CD8-positive, alpha-beta memory T cell (primary cell): Measurements from ENCODE around the gene BCL2L13. TPM values are rescaled to one million over a fixed set of nuclear protein-coding genes. Genes with fewer than 3 reads are reported as not detected.

Experiments
- CTCF ChIA-PET: fragments of 350-600 bp; sonication (Branson Sonifier 250); formaldehyde crosslinking; loops from one replicate; lab custom pipeline; 2021; ENCODE audit warnings: antibody characterized with exemption; lab: Charles Lee
- POLR2A ChIA-PET: fragments of 350-600 bp; sonication (Branson Sonifier 250); formaldehyde crosslinking; loops from one replicate; lab custom pipeline; 2021; ENCODE audit warnings: antibody characterized with exemption; lab: Charles Lee
- DNase-seq, 5 donors: peaks; one replicate each; pipeline versions ENCODE4 v3.0.0 to v3.0.0-alpha.2; 2020 to 2022; ENCODE audit warnings: mixed read lengths in 1 of 5
- H3K27ac ChIP-seq: one replicate; pipeline ENCODE4 v1.7.0; 2013; ENCODE audit warnings: low read depth, mild to moderate bottlenecking, low read length, moderate library complexity
- H3K27me3 ChIP-seq: 2 replicates; pipeline ENCODE4 v1.7.0; 2013; ENCODE audit warnings: low read length, mild to moderate bottlenecking; ENCODE audit not compliant: insufficient read depth, poor library complexity, severe bottlenecking
- H3K36me3 ChIP-seq: 2 replicates; pipeline ENCODE4 v1.7.0; 2013; ENCODE audit warnings: mild to moderate bottlenecking, low read length, moderate library complexity; ENCODE audit not compliant: insufficient read depth
- H3K4me1 ChIP-seq: 2 replicates; pipeline ENCODE4 v1.7.0; 2013; ENCODE audit warnings: mild to moderate bottlenecking, low read length, moderate library complexity; ENCODE audit not compliant: insufficient read depth
- H3K4me3 ChIP-seq: 2 replicates; pipeline ENCODE4 v1.7.0; 2013; ENCODE audit warnings: mild to moderate bottlenecking, low read length
- H3K9me3 ChIP-seq: 2 replicates; pipeline ENCODE4 v1.7.0; 2013; ENCODE audit warnings: mild to moderate bottlenecking, low read length
- H3K27ac Mint-ChIP-seq, 8 donors: one replicate each; pipeline ENCODE4 v1.8.0; 2020 to 2021; ENCODE audit warnings: mixed read lengths in 8 of 8, mild to moderate bottlenecking in 6 of 8, inconsistent platforms in 3 of 8, moderate library complexity in 3 of 8
- H3K27me3 Mint-ChIP-seq, 2 donors: one replicate each; pipeline ENCODE4 v1.8.0; 2020 to 2021; ENCODE audit warnings: mixed read lengths in 2 of 2, mild to moderate bottlenecking in 1 of 2, moderate library complexity in 1 of 2
- H3K36me3 Mint-ChIP-seq, 3 donors: one replicate each; pipeline ENCODE4 v1.8.0; 2020 to 2021; ENCODE audit warnings: mixed read lengths in 3 of 3, inconsistent platforms in 1 of 3, mild to moderate bottlenecking in 1 of 3
- H3K4me1 Mint-ChIP-seq, 3 donors: one replicate each; pipeline ENCODE4 v1.8.0; 2020 to 2021; ENCODE audit warnings: mixed read lengths in 3 of 3, inconsistent platforms in 1 of 3, mild to moderate bottlenecking in 1 of 3
- H3K4me3 Mint-ChIP-seq, 7 donors: one replicate each; pipeline ENCODE4 v1.8.0; 2020 to 2021; ENCODE audit warnings: mixed read lengths in 7 of 7, mild to moderate bottlenecking in 6 of 7, moderate library complexity in 4 of 7, inconsistent platforms in 2 of 7
- H3K9me3 Mint-ChIP-seq, 5 donors: one replicate each; pipeline ENCODE4 v1.8.0; 2020 to 2022; ENCODE audit warnings: mixed read lengths in 5 of 5, mild to moderate bottlenecking in 3 of 5, moderate library complexity in 2 of 5, inconsistent platforms in 1 of 5
- polyA plus RNA-seq: library from polyadenylated mRNA; unstranded; fragments of 300-500 nt; fragmentation: Illumina TruSeq; gene quantifications from one replicate; pipeline ENCODE4 v1.2.3, GENCODE V29; 2021
- total RNA-seq, 2 experiments: library from RNA; stranded (reverse); gene quantifications; one replicate each; pipeline ENCODE4 v1.2.3, GENCODE V29; 2021

The BCL2L13 gene
- total and polyA plus RNA-seq, 3 experiments from 2014 or later = 39.8 to 41.1 (median 40.1) TPM

DNA sequence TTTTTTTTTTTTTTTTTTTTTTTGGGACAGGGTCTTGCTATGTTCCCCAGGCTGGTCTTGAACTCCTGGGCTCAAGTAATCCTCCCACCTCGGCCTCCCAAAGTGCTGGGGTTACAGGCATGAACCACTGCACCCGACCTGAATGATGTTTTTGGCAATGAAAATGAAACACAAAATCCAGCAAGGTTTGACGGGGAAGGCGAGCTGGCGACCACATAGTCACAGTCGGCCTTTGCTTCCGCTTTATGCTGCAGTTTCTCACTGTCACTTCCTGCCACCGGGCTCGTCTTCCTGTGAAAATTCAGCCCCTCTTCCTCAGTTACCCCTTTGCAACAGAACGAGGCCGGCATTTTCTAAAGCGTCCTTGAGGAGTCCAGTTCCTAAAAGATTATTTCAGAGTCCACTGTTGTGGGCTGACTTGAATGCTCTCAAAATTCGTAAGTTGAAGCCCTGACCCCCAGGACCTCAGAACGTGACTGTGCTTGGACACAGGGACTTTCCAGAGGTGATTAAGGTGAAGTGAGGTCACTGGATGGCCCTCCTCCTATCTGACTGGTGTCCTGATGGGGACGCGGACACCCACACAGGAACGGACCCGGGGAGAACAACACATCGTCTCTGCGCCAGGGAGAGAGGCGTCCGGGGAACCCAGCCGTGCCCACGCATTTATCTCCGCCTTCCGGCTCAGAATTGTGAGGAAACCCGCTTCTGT is 138.6 kb downstream of the BCL2L13 start:
- ChIA-PET CTCF (interaction anchor here (1.0 to 6.5 kb wide), 4 partner anchors 8 to 300 kb away, joined by 3 to 54 read pairs (median 22); no protein-coding TSS in a partner anchor), POLR2A (interaction anchor here (1.0 to 1.5 kb wide), 2 partner anchors 9 to 35 kb away, joined by 4 to 10 read pairs; no protein-coding TSS in a partner anchor)
- H3K4me3 Mint-ChIP-seq = peak overlapping the region; percentile 95 to 99 (median 97)
- H3K4me3 ChIP-seq = peak overlapping the region; percentile 99
- peaks cover 0 to 17% (median 1%) of the 10 kb centered on the region in 3 donors for H3K36me3 Mint-ChIP-seq
- peak overlapping the region; percentile 99 for H3K27ac ChIP-seq
- DNase-seq = peak; percentile 63 to 84 (median 80)
- peaks cover 73 to 89% (median 82%) of the 10 kb centered on the region in 3 donors for H3K4me1 Mint-ChIP-seq
- H3K27me3 ChIP-seq = no peaks in the 10 kb centered on the region
- peaks cover 87% of the 10 kb centered on the region for H3K4me1 ChIP-seq
- H3K9me3 ChIP-seq = no peaks in the 10 kb centered on the region
- H3K36me3 ChIP-seq = no peaks in the 10 kb centered on the region
- H3K27ac Mint-ChIP-seq = peak overlapping the region; percentile 97 to 100 (median 99)
- peaks cover 0 to 1% of the 10 kb centered on the region in 2 donors for H3K27me3 Mint-ChIP-seq
- H3K9me3 Mint-ChIP-seq = no peaks in the 10 kb centered on the region

DNA sequence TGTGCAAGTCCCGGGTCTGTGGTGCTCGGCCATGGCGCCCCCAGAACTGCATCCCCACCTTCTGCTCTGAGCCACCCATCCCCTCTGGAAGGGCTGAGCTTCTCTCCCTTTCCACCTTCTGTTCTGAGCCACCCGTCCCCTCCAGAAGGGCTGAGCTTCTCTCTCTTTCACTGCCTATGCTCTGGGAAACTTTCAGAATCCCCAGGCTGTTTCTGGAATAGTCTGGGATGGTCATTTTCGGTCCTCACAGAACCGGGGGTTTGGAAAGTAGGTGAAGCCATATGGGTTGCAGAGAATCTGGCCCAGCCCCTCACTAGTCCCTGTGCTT is 139.1 kb downstream of the BCL2L13 start:
- Histone ChIP-seq H3K27me3 (no peaks in the 10 kb centered on the region), H3K9me3 (no peaks in the 10 kb centered on the region), H3K27ac (peak overlapping the region; percentile 99), H3K4me1 (peaks cover 82% of the 10 kb centered on the region), H3K36me3 (no peaks in the 10 kb centered on the region), H3K4me3 (peak overlapping the region; percentile 99)
- peak overlapping the region; percentile 95 to 99 (median 97) for H3K4me3 Mint-ChIP-seq
- H3K27me3 Mint-ChIP-seq = peaks cover 0 to 1% of the 10 kb centered on the region in 2 donors
- DNase-seq = no peak
- CTCF ChIA-PET = interaction anchor here (5.8 kb wide), 1 partner anchor 34 kb away, joined by 54 read pairs; no protein-coding TSS in a partner anchor
- no peaks in the 10 kb centered on the region for H3K9me3 Mint-ChIP-seq
- peaks cover 0 to 15% (median 1%) of the 10 kb centered on the region in 3 donors for H3K36me3 Mint-ChIP-seq
- peaks cover 72 to 89% (median 77%) of the 10 kb centered on the region in 3 donors for H3K4me1 Mint-ChIP-seq
- peak overlapping the region; percentile 97 to 100 (median 99) for H3K27ac Mint-ChIP-seq
- POLR2A ChIA-PET = interaction anchor here (1.5 kb wide), 1 partner anchor 8 kb away, joined by 10 read pairs; no protein-coding TSS in a partner anchor

DNA sequence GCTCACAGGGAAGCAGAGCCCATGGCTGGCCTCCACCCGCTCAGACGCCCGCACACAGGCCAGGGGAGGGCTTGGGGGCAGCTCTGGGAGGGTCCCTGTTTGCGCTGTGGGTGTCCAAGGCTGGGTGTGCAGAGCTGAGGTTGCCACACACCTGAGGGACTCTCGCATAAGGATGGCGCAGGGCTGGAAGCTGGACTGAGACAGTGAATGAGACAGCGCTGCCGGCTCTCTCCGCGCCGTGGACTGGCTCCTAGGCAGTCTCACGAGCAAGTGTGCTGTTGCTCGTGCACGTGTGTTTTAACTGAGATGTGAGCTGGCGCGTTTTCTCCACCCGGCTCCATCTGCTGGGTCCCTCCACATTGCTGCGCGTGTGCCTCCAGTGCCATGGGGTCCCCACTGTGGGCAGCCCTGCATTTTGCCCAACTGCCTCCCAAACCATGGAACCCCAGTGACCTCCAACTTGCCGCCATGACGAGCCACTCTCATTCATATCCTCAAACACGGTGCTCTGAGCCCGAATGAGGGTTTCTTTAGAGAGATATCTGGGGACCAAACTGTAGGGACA is 139.9 kb downstream of the BCL2L13 start:
- POLR2A ChIA-PET = no interaction called here
- H3K27ac Mint-ChIP-seq = peak overlapping the region; percentile 77 to 100 (median 98)

DNA sequence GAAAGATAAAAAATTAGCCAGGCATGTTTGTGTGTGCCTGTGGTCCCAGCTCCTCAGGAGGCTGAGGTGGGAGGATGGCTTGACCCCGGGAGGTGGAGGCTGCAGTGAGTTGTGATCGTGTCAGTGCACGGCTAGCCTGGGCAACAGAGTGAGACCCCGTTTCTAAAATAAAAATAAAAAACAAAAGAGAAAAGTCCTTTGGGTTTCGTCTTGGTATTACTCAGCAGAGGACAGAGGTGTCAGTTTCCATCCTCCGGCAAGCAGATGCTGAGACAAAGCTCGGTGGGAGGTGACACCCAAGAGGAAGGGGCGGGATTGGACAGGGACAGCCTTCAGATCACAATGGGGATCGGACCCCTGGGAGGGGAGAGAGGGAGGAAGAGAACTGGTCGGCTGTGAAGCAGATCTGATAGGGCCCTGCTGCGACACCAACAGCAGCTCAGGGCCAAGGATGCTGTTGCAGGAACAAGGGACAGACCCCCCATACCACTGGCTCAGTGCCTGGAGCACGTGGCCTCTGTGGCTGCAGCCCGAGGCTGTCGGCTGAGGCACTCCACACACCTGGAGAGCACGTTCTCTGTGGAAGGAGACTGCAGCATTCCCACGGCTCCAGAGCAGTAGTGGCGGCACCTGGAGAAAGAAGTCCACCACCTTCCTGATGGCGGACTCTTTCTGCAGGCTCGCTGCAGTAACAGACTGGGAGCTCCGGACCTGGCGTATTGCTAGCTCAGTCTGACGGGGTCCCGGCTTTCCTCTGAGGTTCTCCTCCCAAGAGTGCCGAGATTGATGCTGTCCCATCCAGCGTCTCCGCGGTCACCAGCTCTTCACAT is 140.9 kb downstream of the BCL2L13 start:
- ChIA-PET CTCF (interaction anchor here (0.7 to 5.8 kb wide), 4 partner anchors 27 to 608 kb away, joined by 3 to 54 read pairs (median 4); no protein-coding TSS in a partner anchor), POLR2A (interaction anchor here (1.0 kb wide), 1 partner anchor 33 kb away, joined by 3 read pairs; no protein-coding TSS in a partner anchor)
- Mint-ChIP-seq H3K9me3 (no peaks in the 10 kb centered on the region), H3K27ac (peak overlapping the region; percentile 77 to 99 (median 96)), H3K27me3 (peaks cover 0 to 1% of the 10 kb centered on the region in 2 donors), H3K4me3 (peak overlapping the region; percentile 92 to 99 (median 97)), H3K4me1 (peaks cover 64 to 82% (median 67%) of the 10 kb centered on the region in 3 donors), H3K36me3 (peaks cover 0 to 11% (median 1%) of the 10 kb centered on the region in 3 donors)
- no peaks in the 10 kb centered on the region for H3K27me3 ChIP-seq
- H3K4me1 ChIP-seq = peaks cover 72% of the 10 kb centered on the region
- no peak overlapping the region for H3K4me3 ChIP-seq
- DNase-seq = no peak
- H3K27ac ChIP-seq = no peak overlapping the region
- no peaks in the 10 kb centered on the region for H3K9me3 ChIP-seq
- H3K36me3 ChIP-seq = no peaks in the 10 kb centered on the region

More for the DNA sequence above, 139.9 kb downstream of the BCL2L13 start:
- Histone ChIP-seq H3K36me3 (no peaks in the 10 kb centered on the region), H3K4me1 (peaks cover 74% of the 10 kb centered on the region), H3K9me3 (no peaks in the 10 kb centered on the region), H3K27ac (no peak overlapping the region), H3K27me3 (no peaks in the 10 kb centered on the region), H3K4me3 (peak overlapping the region; percentile 99)
- Mint-ChIP-seq H3K27me3 (peaks cover 0 to 1% of the 10 kb centered on the region in 2 donors), H3K9me3 (no peaks in the 10 kb centered on the region), H3K4me1 (peaks cover 65 to 85% (median 69%) of the 10 kb centered on the region in 3 donors), H3K36me3 (peaks cover 0 to 13% (median 1%) of the 10 kb centered on the region in 3 donors), H3K4me3 (peak overlapping the region; percentile 92 to 99 (median 97))
- no peak for DNase-seq
- CTCF ChIA-PET = interaction anchor here (0.8 to 5.8 kb wide), 3 partner anchors 11 to 298 kb away, joined by 3 to 54 read pairs (median 4); no protein-coding TSS in a partner anchor

DNA sequence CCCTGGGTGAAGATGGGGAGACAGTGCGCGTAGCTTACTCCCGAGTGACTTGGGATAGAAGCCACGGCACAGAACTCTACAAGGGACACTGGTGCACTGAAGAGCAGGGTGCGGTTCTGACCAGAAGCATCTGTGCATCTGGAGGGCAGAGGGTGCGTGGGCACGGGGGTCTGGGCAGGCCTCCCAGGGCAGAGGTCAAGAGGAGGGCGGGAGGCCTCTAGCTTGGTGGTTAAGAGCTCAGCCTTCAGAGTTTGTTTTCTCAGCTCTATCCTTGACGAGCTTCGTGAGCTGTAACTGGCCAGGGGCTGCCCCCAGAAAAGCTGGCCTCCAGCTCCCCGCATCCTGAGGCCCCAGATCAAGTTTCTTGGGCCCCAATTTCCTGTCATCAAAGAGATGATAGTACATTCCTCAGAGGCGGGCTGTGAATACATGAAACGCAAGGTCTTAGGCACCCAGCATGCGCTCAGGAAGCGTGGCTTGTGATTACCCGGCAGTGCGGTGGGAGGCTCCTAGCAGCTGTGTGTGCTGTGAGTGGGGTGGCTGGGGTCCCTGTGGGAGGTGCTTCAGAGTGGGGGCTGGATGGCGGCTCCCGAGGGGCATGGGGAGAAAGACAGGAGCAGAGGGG is 141.7 kb downstream of the BCL2L13 start:
- Mint-ChIP-seq H3K27ac (peak overlapping the region; percentile 60 to 99 (median 78)), H3K27me3 (peaks cover 0 to 1% of the 10 kb centered on the region in 2 donors), H3K4me3 (peak overlapping the region; percentile 33 to 99 (median 92)), H3K9me3 (no peaks in the 10 kb centered on the region), H3K4me1 (peaks cover 57 to 75% (median 60%) of the 10 kb centered on the region in 3 donors), H3K36me3 (peaks cover 0 to 11% (median 1%) of the 10 kb centered on the region in 3 donors)
- no peak overlapping the region for H3K4me3 ChIP-seq
- no peaks in the 10 kb centered on the region for H3K36me3 ChIP-seq
- H3K9me3 ChIP-seq = no peaks in the 10 kb centered on the region
- ChIA-PET POLR2A (interaction anchor here (0.5 kb wide), 1 partner anchor 1680 kb away, joined by 4 read pairs; no protein-coding TSS in a partner anchor), CTCF (interaction anchor here (0.7 to 5.8 kb wide), 3 partner anchors 27 to 609 kb away, joined by 3 to 54 read pairs (median 4); no protein-coding TSS in a partner anchor)
- H3K27ac ChIP-seq = no peak overlapping the region
- no peaks in the 10 kb centered on the region for H3K27me3 ChIP-seq
- peaks cover 64% of the 10 kb centered on the region for H3K4me1 ChIP-seq
- DNase-seq = no peak

Other genes starting within 250 kb of the BCL2L13 start
- not detected for gene SLC25A18, start 75.3 kb upstream of the BCL2L13 start, total RNA-seq
- not detected for gene SLC25A18, start 75.3 kb upstream of the BCL2L13 start, polyA plus RNA-seq
- 10 to 100 TPM; 96.0 to 97.6 TPM for gene ATP6V1E1, start 10.0 kb upstream of the BCL2L13 start, total RNA-seq
- gene ATP6V1E1, start 10.0 kb upstream of the BCL2L13 start, polyA plus RNA-seq = 119 TPM
- 10 to 100 TPM; 11.5 to 14.1 TPM for gene BID, start 135.7 kb downstream of the BCL2L13 start, total RNA-seq
- gene BID, start 135.7 kb downstream of the BCL2L13 start, polyA plus RNA-seq = 72.5 TPM